Stimulated activated CD4-positive, alpha-beta T cell treated with anti-CD3 and anti-CD28 coated beads, Interleukin-2, amount 100 ng/mL, for 24 hours (primary cell): ENCODE data around the gene RBCK1.
"Not testable (repeated sequence)": the region's sequence is repeated elsewhere in the genome, so short reads cannot be mapped to it uniquely, and the experiment has no call there.

ENCODE experiments used
- DNase-seq, 2 donors: peaks; one replicate each; pipeline ENCODE4 v3.0.0-alpha.2; 2020

Gene RBCK1

GRCh38 chr20:376750-377149, 31.3 kb upstream of the RBCK1 start:
- no peak for DNase-seq

GRCh38 chr20:377578-377977, 30.5 kb upstream of the RBCK1 start:
- DNase-seq: not testable (repeated sequence)

GRCh38 chr20:378961-379336, 29.1 kb upstream of the RBCK1 start:
- no peak for DNase-seq

- DNase-seq: peak; percentile 75 to 76
Observed at GRCh38 chr20:380763-381580, 27.1 kb upstream of the RBCK1 start.

- peak; percentile 71 to 79 for DNase-seq
Observed at GRCh38 chr20:381581-382290, 26.4 kb upstream of the RBCK1 start.

- DNase-seq: peak in 1 of 2 donors; percentile 12
Observed at GRCh38 chr20:382291-383115, 25.6 kb upstream of the RBCK1 start.

- DNase-seq: no peak
Observed at GRCh38 chr20:383889-384288, 24.2 kb upstream of the RBCK1 start.

- DNase-seq: no peak
Observed at GRCh38 chr20:384723-385122, 23.4 kb upstream of the RBCK1 start.

GRCh38 chr20:385448-385847, 22.7 kb upstream of the RBCK1 start:
- no peak for DNase-seq

GRCh38 chr20:386634-387033, 21.5 kb upstream of the RBCK1 start:
- not testable (repeated sequence) for DNase-seq

GRCh38 chr20:387520-387919, 20.6 kb upstream of the RBCK1 start:
- DNase-seq: no peak

GRCh38 chr20:388034-388994, 19.8 kb upstream of the RBCK1 start:
- DNase-seq: no peak

- DNase-seq: no peak
Observed at GRCh38 chr20:389220-389619, 18.9 kb upstream of the RBCK1 start.

- DNase-seq: no peak
Observed at GRCh38 chr20:391041-391711, 16.9 kb upstream of the RBCK1 start.

- DNase-seq: not testable (repeated sequence)
Observed at GRCh38 chr20:393296-393695, 14.8 kb upstream of the RBCK1 start.

- no peak for DNase-seq
Observed at GRCh38 chr20:396252-396618, 11.9 kb upstream of the RBCK1 start.

- DNase-seq: no peak
Observed at GRCh38 chr20:396619-397431, 11.3 kb upstream of the RBCK1 start.

GRCh38 chr20:397432-398237, 10.5 kb upstream of the RBCK1 start:
- DNase-seq: no peak

GRCh38 chr20:399182-399707, 8.9 kb upstream of the RBCK1 start:
- no peak for DNase-seq

GRCh38 chr20:400128-400453, 8.0 kb upstream of the RBCK1 start:
- DNase-seq: no peak
